GM21526 (cell line): ENCODE results near the gene NOG.

Experiments used
- ATAC-seq: cut with Tn5 transposase; IDR thresholded peaks from one replicate; pipeline ENCODE4 v1.9.1; 2021; ENCODE audit warnings: moderate library complexity; ENCODE audit not compliant: unreplicated experiment, low FRiP score

Gene NOG

GRCh38 chr17:56635641-56636040, 42.1 kb downstream of the NOG start:
- ATAC-seq, result no peak

- no peak for ATAC-seq
Observed at GRCh38 chr17:56636265-56636664, 42.8 kb downstream of the NOG start.

GRCh38 chr17:56637254-56637653, 43.8 kb downstream of the NOG start:
- no peak for ATAC-seq

- no peak for ATAC-seq
Observed at GRCh38 chr17:56638591-56639051, 45.1 kb downstream of the NOG start.

- ATAC-seq, result no peak
Observed at GRCh38 chr17:56639517-56639916, 46.0 kb downstream of the NOG start.

- no peak for ATAC-seq
Observed at GRCh38 chr17:56640116-56640515, 46.6 kb downstream of the NOG start.

GRCh38 chr17:56641373-56641772, 47.9 kb downstream of the NOG start:
- no peak for ATAC-seq

- ATAC-seq, result no peak
Observed at GRCh38 chr17:56641894-56642293, 48.4 kb downstream of the NOG start.

- no peak for ATAC-seq
Observed at GRCh38 chr17:56642424-56642823, 48.9 kb downstream of the NOG start.
